OCI-LY7 (cell line): ENCODE measurements around the gene MGRN1.

Experiments used
- CTCF ChIP-seq: fragments of 200-600 bp; sonication (generic); conservative IDR thresholded peaks from 2 replicates; pipeline ENCODE4 v1.5.1; 2014; ENCODE audit warnings: mild to moderate bottlenecking, antibody characterized with exemption, low read length, moderate library complexity, mixed read lengths
- EZH2phosphoT487 ChIP-seq: fragments of 200-600 bp; sonication (generic); IDR thresholded peaks from 2 replicates; pipeline ENCODE4 v1.6.1; 2018; ENCODE audit warnings: low read depth, borderline replicate concordance, mild to moderate bottlenecking, mixed run types, antibody characterized with exemption, low read length, moderate library complexity, mixed read lengths

GRCh38 chr16:4675864-4676786, 51.5 kb downstream of the MGRN1 start:
- TF ChIP-seq CTCF (no peak), EZH2phosphoT487 (no peak)
